ENCODE results near the gene NEXMIF. TPM values are rescaled to one million over a fixed set of nuclear protein-coding genes. Genes with fewer than 3 reads are reported as not detected.
"Not testable (repeated sequence)": the region's sequence is repeated elsewhere in the genome, so short reads cannot be mapped to it uniquely, and the experiment has no call there.

NEXMIF gene
- total RNA-seq, 4 donors from 2014 or later: 0.09 to 1.5 (median 0.32) TPM

- no peaks in the 10 kb centered on the region for H3K27me3 ChIP-seq
- TF ChIP-seq POLR2A (IDR thresholded peaks at IDR 0.05): no peak
- no peak for TF ChIP-seq CTCF (IDR thresholded peaks at IDR 0.05)
- H3K4me3 ChIP-seq: no peak overlapping the region
- intact Hi-C loops (cut with DNase I): no loop called here
- no peaks in the 10 kb centered on the region for H3K4me1 ChIP-seq
- no peak for DNase-seq
- H3K9me3 ChIP-seq: no peaks in the 10 kb centered on the region
- H3K27ac ChIP-seq: no peak overlapping the region
- H3K36me3 ChIP-seq: no peaks in the 10 kb centered on the region
- WGBS, 2 donors: 33 to 43% methylated on average over 1 of the region's 1 CpG
Observed at GRCh38 chrX:74774988-74775387, 150.3 kb downstream of the NEXMIF start.

- DNase-seq: no peak
- Histone ChIP-seq H3K27me3 (no peaks in the 10 kb centered on the region), H3K36me3 (no peaks in the 10 kb centered on the region), H3K4me1 (no peaks in the 10 kb centered on the region), H3K4me3 (no peak overlapping the region), H3K9me3 (no peaks in the 10 kb centered on the region), H3K27ac (peak overlapping the region in 1 of 4 donors; percentile 29)
- TF ChIP-seq CTCF (IDR thresholded peaks at IDR 0.05) (no peak), POLR2A (IDR thresholded peaks at IDR 0.05) (no peak)
- intact Hi-C loops (cut with DNase I): no loop called here
- WGBS, 2 donors: 74 to 87% methylated on average over 3 of the region's 3 CpGs
Observed at GRCh38 chrX:74736450-74736849, 188.8 kb downstream of the NEXMIF start.

- H3K36me3 ChIP-seq: no peaks in the 10 kb centered on the region
- no peaks in the 10 kb centered on the region for H3K27me3 ChIP-seq
- no peaks in the 10 kb centered on the region for H3K9me3 ChIP-seq
- intact Hi-C loops (cut with DNase I): no loop called here
- no peak overlapping the region for H3K27ac ChIP-seq
- no peaks in the 10 kb centered on the region for H3K4me1 ChIP-seq
- DNase-seq: no peak
- H3K4me3 ChIP-seq: no peak overlapping the region
- TF ChIP-seq POLR2A (IDR thresholded peaks at IDR 0.05) (no peak), CTCF (IDR thresholded peaks at IDR 0.05) (no peak)
- 75% methylated on average over 2 of the region's 2 CpGs; no CpG with 5 or more reads in 1 of the 2 donors for WGBS, 2 donors
Observed at GRCh38 chrX:74705269-74705668, 220.0 kb downstream of the NEXMIF start.

- H3K36me3 ChIP-seq; H3K4me1 ChIP-seq; DNase-seq; H3K4me3 ChIP-seq; H3K27ac ChIP-seq; H3K27me3 ChIP-seq; intact Hi-C loops (cut with DNase I); H3K9me3 ChIP-seq: not testable (repeated sequence)
- WGBS, 2 donors: 69 to 100% methylated on average over 1 to 2 of the region's 2 CpGs
Observed at GRCh38 chrX:74701343-74701742, 223.9 kb downstream of the NEXMIF start.

GRCh38 chrX:74684466-74684865 lies 240.8 kb downstream of the NEXMIF start:
- Histone ChIP-seq H3K9me3 (no peaks in the 10 kb centered on the region), H3K27ac (no peak overlapping the region), H3K4me3 (no peak overlapping the region), H3K27me3 (no peaks in the 10 kb centered on the region), H3K4me1 (no peaks in the 10 kb centered on the region), H3K36me3 (no peaks in the 10 kb centered on the region)
- TF ChIP-seq POLR2A (IDR thresholded peaks at IDR 0.05) (no peak), CTCF (IDR thresholded peaks at IDR 0.05) (no peak)
- 41 to 43% methylated on average over 2 of the region's 2 CpGs for WGBS, 2 donors
- DNase-seq: no peak
- intact Hi-C loops (cut with DNase I): no loop called here

Small RNA genes within 50 kb of the gene (small RNA-seq; reads per million reads assigned to genes)
- 0 reads per million in 4 donors for gene AL139395.1

Other genes with a start within 250 kb of the NEXMIF start
- 10 to 100 TPM; 10.6 to 54.0 (median 31.0) TPM for gene ABCB7, start 230.8 kb upstream of the NEXMIF start, total RNA-seq

Measured in esophagus squamous epithelium (tissue), 5 donors.